Psoas muscle (tissue), 8 donors: ENCODE data around the gene FOXE3. TPM values are rescaled to one million over a fixed set of nuclear protein-coding genes. Genes with fewer than 3 reads are reported as not detected.

Source experiments
- ATAC-seq, 4 donors: fragments of 200-7000 bp; cut with Tn5 transposase; one replicate each; pipeline ENCODE4 v1.9.1; 2020; ENCODE audit warnings: moderate library complexity in 3 of 4, mild to moderate bottlenecking in 2 of 4
- DNase-seq, 2 donors: peaks; one replicate each; pipeline ENCODE4 v3.0.0-alpha.2; 2020
- H3K27ac ChIP-seq: fragments of 200-600 bp; one replicate; pipeline ENCODE4 v1.8.0; 2022
- H3K27me3 ChIP-seq, 3 donors: fragments of 200-600 bp in 1 of 3; one replicate each; pipeline versions ENCODE4 v1.6.1 to v1.8.0; 2013 to 2022; ENCODE audit warnings: low read length in 2 of 3, mild to moderate bottlenecking in 2 of 3, moderate library complexity in 1 of 3; ENCODE audit not compliant: insufficient read depth in 3 of 3
- H3K36me3 ChIP-seq, 2 donors: fragments of 200-600 bp in 1 of 2; one replicate each; pipeline versions ENCODE4 v1.6.1 to v1.8.0; 2013 to 2022; ENCODE audit warnings: low read depth in 1 of 2, mild to moderate bottlenecking in 1 of 2, moderate library complexity in 1 of 2; ENCODE audit not compliant: insufficient read depth in 1 of 2
- H3K4me1 ChIP-seq: fragments of 200-600 bp; one replicate; pipeline ENCODE4 v1.8.0; 2022
- H3K4me3 ChIP-seq: fragments of 200-600 bp; one replicate; pipeline ENCODE4 v1.8.0; 2022; ENCODE audit warnings: mild to moderate bottlenecking
- H3K9me3 ChIP-seq: fragments of 200-600 bp; one replicate; pipeline ENCODE4 v1.8.0; 2022
- WGBS, 3 donors: extraction: QIAGEN DNeasy Blood & Tissue Kit; methylation state at CpG; one replicate each; pipeline versions ENCODE4 v1.1.6 to v1.1.7; 2013; 5-methylcytosine and 5-hydroxymethylcytosine counted together
- intact Hi-C, 2 donors: fragments of 100-400 bp; cut with DNase I; formaldehyde crosslinking; loops; one replicate each; pipeline versions ENCODE4 v1.11.0 to v1.14.2; 2022
- polyA plus RNA-seq, 3 donors: library from polyadenylated mRNA; stranded (reverse); fragments of 200-250 nt; gene quantifications; one replicate each; pipeline ENCODE4 v1.2.3, GENCODE V29; 2013
- total RNA-seq, 4 donors: library from RNA; stranded (reverse); fragmentation: NEBNext Ultra II Directional in 2 of 4; extraction: Animal tissue kit (Norgen Biotek cat#: 25700) in 2 of 4; gene quantifications; one replicate each; pipeline versions ENCODE4 v1.2.1 to v1.2.4, GENCODE V29; 2021 to 2023
- TF ChIP-seq, protein P1 (sequence below): fragments of 200-600 bp; IDR thresholded peaks from one replicate; pipeline ENCODE4 v1.8.0; 2022; ENCODE audit warnings: antibody characterized with exemption
- donor health status: healthy with polysubstance abuse.
- donor health status: DM: no; HTN: no; CAD: no; lungs with moderate emphysema.
- donor health status: Bipolar disorder and iron deficiency.
- donor health status: healthy.
- donor health status: DM: yes; HTN: yes; CAD: no.
- donor health status: DM: no; HTN: no; CAD: no.
- donor health status: DM: no; HTN: no; CAD: no.
- donor health status: DM: yes; HTN: yes; CAD: no.

FOXE3 gene
- total and polyA plus RNA-seq, 7 donors = 0.03 to 0.10 (median 0.08) TPM; not detected in 4

DNA sequence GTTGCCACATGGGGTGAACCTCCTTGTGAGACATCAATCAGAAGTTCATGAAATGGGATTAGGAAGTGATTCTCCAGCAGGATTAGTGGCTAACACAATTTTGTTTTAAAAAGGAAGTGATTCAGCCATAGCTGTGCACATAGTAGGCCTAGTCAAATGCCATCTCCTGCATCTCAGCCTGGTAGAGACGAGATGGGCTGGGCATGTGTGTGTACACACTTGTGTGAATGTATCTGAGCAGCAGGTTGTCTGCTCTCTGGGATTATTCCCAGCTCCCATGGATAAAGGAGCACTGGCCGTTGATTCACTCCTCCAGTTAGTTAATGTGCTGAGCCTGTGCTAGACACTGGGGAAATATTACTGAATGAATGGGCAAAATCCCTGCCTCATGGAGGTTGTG is 2.0 kb downstream of the FOXE3 start:
- 76 to 88% (median 80%) methylated on average over 2 of the region's 2 CpGs for WGBS, 3 donors
- intact Hi-C loops = no loop called here
- DNase-seq = no peak

DNA sequence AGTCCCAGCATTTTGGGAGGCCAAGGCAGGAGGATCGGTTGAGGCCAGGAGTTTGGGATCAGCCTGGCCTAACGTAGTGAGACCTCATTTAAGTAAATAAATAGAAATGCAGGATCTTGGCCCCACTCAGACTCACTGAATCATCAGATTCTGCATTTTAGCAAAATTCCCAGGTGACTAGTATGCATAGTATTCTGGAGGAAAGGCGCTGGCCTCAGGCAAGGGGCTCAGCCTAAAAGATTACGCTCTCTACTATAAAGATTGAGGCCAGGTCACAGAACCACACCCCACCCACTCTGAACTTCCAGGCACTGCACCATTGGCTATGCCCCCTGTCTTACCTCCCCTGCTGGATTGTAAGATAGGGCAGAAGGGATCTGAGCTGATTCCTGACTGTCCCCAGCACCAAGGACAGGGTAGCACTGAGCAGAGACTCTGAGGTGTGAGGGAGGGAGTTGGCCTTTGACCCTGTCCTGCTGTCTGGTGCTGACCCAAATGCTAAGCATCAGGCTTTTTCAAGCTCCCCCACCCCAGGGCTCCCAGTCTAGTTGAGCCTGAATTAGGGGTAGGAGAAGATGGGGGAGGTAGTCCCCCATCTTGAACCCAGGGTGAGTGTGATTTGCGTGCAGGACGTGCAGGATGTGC is 2.7 kb downstream of the FOXE3 start:
- ATAC-seq = no peak
- 91 to 94% (median 94%) methylated on average over 6 of the region's 6 CpGs for WGBS, 3 donors
- Histone ChIP-seq H3K27me3 (peaks cover 0 to 57% (median 21%) of the 10 kb centered on the region in 3 donors), H3K4me3 (no peak overlapping the region), H3K27ac (no peak overlapping the region), H3K9me3 (no peaks in the 10 kb centered on the region), H3K4me1 (no peaks in the 10 kb centered on the region), H3K36me3 (no peaks in the 10 kb centered on the region)
- TF ChIP-seq, protein P1, sequence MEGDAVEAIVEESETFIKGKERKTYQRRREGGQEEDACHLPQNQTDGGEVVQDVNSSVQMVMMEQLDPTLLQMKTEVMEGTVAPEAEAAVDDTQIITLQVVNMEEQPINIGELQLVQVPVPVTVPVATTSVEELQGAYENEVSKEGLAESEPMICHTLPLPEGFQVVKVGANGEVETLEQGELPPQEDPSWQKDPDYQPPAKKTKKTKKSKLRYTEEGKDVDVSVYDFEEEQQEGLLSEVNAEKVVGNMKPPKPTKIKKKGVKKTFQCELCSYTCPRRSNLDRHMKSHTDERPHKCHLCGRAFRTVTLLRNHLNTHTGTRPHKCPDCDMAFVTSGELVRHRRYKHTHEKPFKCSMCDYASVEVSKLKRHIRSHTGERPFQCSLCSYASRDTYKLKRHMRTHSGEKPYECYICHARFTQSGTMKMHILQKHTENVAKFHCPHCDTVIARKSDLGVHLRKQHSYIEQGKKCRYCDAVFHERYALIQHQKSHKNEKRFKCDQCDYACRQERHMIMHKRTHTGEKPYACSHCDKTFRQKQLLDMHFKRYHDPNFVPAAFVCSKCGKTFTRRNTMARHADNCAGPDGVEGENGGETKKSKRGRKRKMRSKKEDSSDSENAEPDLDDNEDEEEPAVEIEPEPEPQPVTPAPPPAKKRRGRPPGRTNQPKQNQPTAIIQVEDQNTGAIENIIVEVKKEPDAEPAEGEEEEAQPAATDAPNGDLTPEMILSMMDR = no peak
- no peak for DNase-seq
- intact Hi-C loops = no loop called here

More for the DNA sequence above, 2.0 kb downstream of the FOXE3 start:
- Histone ChIP-seq H3K4me1 (no peaks in the 10 kb centered on the region), H3K27ac (no peak overlapping the region), H3K27me3 (peaks cover 0 to 59% (median 21%) of the 10 kb centered on the region in 3 donors), H3K9me3 (no peaks in the 10 kb centered on the region), H3K4me3 (no peak overlapping the region), H3K36me3 (no peaks in the 10 kb centered on the region)
- TF ChIP-seq, protein P1 = no peak
- ATAC-seq = no peak

DNA sequence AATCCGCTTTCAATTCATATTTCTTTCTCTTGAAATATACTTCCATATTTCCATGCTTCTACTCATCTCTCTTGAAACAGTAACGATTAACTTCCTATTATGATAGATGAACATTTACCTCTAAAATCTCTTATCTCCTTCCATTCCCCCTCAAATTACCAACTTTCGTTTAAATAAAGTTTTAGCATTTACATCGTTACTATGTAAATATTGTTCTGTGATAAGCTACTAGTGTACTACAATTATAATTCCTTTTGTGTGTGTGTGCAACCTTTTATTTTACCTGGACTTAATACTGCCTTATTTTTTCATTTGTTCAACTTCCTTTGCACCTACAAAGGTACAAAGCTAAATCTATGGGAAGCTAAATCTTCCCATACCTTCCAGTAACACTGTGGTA is 4.5 kb downstream of the FOXE3 start:
- H3K27ac ChIP-seq = no peak overlapping the region
- DNase-seq = no peak
- TF ChIP-seq, protein P1 = no peak
- WGBS, 3 donors = 91 to 96% (median 93%) methylated on average over 4 of the region's 4 CpGs
- H3K4me1 ChIP-seq = no peaks in the 10 kb centered on the region
- H3K27me3 ChIP-seq = peaks cover 0 to 52% (median 24%) of the 10 kb centered on the region in 3 donors
- H3K9me3 ChIP-seq = no peaks in the 10 kb centered on the region
- H3K36me3 ChIP-seq = no peaks in the 10 kb centered on the region
- ATAC-seq = no peak
- intact Hi-C loops = loop anchor here in 1 of 2 donors (5.0 kb wide), 1 partner anchor 228 kb away; the partner anchor contains the start of gene PDZK1IP1
- H3K4me3 ChIP-seq = no peak overlapping the region

DNA sequence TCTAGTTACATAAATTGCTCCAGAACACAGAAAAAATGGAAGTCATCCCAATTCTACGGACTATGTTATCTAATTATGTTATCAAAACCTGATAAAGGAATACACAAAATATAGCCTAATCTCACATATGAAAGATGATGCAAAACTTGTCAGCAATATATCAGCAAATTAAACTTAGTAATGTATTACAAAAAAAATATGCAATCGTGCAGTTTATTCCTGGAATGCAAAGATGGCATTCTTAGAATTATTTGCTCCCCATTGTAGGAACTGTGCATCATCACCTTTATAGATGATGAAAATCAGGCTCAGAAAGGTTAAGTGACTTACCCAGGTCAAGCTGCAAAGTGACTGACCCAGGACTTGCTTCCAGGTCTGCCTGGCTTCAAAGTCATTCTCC is 7.8 kb downstream of the FOXE3 start:
- WGBS, 3 donors = 51 to 56% (median 54%) methylated on average over 2 of the region's 2 CpGs
- ATAC-seq = no peak
- no peaks in the 10 kb centered on the region for H3K4me1 ChIP-seq
- no peak overlapping the region for H3K4me3 ChIP-seq
- H3K36me3 ChIP-seq = no peaks in the 10 kb centered on the region
- DNase-seq = no peak
- intact Hi-C loops = loop anchor here in 1 of 2 donors (2.0 to 5.0 kb wide), 2 partner anchors 232 to 245 kb away; partner anchors contain the start of gene PDZK1IP1
- no peak overlapping the region for H3K27ac ChIP-seq
- H3K9me3 ChIP-seq = no peaks in the 10 kb centered on the region
- TF ChIP-seq, protein P1 = no peak
- peaks cover 0 to 20% (median 5%) of the 10 kb centered on the region in 3 donors for H3K27me3 ChIP-seq
